Non-pigmented ciliary epithelial cell (primary cell): ENCODE measurements around the gene MTMR10.

Experiments used
- DNase-seq: peaks from one replicate; pipeline ENCODE4 v3.0.0-alpha.2; 2010; ENCODE audit warnings: low read depth

MTMR10 gene

GRCh38 chr15:30919877-30920550 lies 71.4 kb downstream of the MTMR10 start:
- no peak for DNase-seq

- DNase-seq: no peak
Observed at GRCh38 chr15:30918366-30918765, 73.1 kb downstream of the MTMR10 start.

GRCh38 chr15:30917675-30918074 lies 73.8 kb downstream of the MTMR10 start:
- DNase-seq: no peak

GRCh38 chr15:30917013-30917412 lies 74.4 kb downstream of the MTMR10 start:
- DNase-seq: no peak

- DNase-seq: no peak
Observed at GRCh38 chr15:30913761-30914160, 77.7 kb downstream of the MTMR10 start.

- no peak for DNase-seq
Observed at GRCh38 chr15:30906366-30906765, 85.1 kb downstream of the MTMR10 start.

- no peak for DNase-seq
Observed at GRCh38 chr15:30905821-30906220, 85.6 kb downstream of the MTMR10 start.

- DNase-seq: no peak
Observed at GRCh38 chr15:30904812-30905211, 86.6 kb downstream of the MTMR10 start.

- no peak for DNase-seq
Observed at GRCh38 chr15:30903497-30904187, 87.8 kb downstream of the MTMR10 start, which contains the start of gene FAN1. TSS of gene FAN1 (plus strand) at chr15:30903915. CDS start at chr15:30904664, 749 bp downstream.

- no peak for DNase-seq
Observed at GRCh38 chr15:30901889-30902288, 89.5 kb downstream of the MTMR10 start.

- no peak for DNase-seq
Observed at GRCh38 chr15:30896211-30896606, 95.2 kb downstream of the MTMR10 start.

GRCh38 chr15:30895461-30896210 lies 95.8 kb downstream of the MTMR10 start:
- DNase-seq: no peak

GRCh38 chr15:30889196-30889595 lies 102.2 kb downstream of the MTMR10 start:
- no peak for DNase-seq
